GM23338 (cell line): ENCODE measurements around the gene TMTC2. TPM values are rescaled to one million over a fixed set of nuclear protein-coding genes. Genes with fewer than 3 reads are reported as not detected.

Experiments
- ATAC-seq: fragments of 200-7000 bp; cut with Tn5 transposase; 3 replicates; pipeline ENCODE4 v1.9.1; 2020
- DNase-seq: peaks from one replicate; pipeline ENCODE4 v3.0.0-alpha.2; 2015; ENCODE audit warnings: low spot score
- H2AFZ ChIP-seq: fragments of 200-600 bp; sonication (generic); 2 replicates; pipeline ENCODE4 v1.8.0; 2016; ENCODE audit warnings: antibody characterized with exemption, mild to moderate bottlenecking, moderate library complexity
- H3F3A ChIP-seq: fragments of 200-600 bp; sonication (generic); replicated peaks from 2 replicates; pipeline ENCODE4 v1.8.0; 2017; ENCODE audit warnings: antibody characterized with exemption, mixed run types, low read depth
- H3K27ac ChIP-seq: fragments of 200-600 bp; sonication (generic); 2 replicates; pipeline ENCODE4 v1.6.1; 2016; ENCODE audit warnings: low read depth
- H3K27me3 ChIP-seq: fragments of 200-600 bp; sonication (generic); 2 replicates; pipeline ENCODE4 v1.8.0; 2016; ENCODE audit warnings: mild to moderate bottlenecking, mixed run types, moderate library complexity; ENCODE audit not compliant: insufficient read depth
- H3K36me3 ChIP-seq: fragments of 200-600 bp; sonication (generic); 2 replicates; pipeline ENCODE4 v1.8.0; 2016; ENCODE audit warnings: mild to moderate bottlenecking; ENCODE audit not compliant: insufficient read depth
- H3K4me1 ChIP-seq: fragments of 200-600 bp; sonication (generic); 2 replicates; pipeline ENCODE4 v1.8.0; 2016; ENCODE audit warnings: mild to moderate bottlenecking, moderate library complexity; ENCODE audit not compliant: insufficient read depth
- H3K4me2 ChIP-seq: fragments of 200-600 bp; sonication (generic); 2 replicates; pipeline ENCODE4 v1.7.1; 2017; ENCODE audit warnings: mixed run types
- H3K4me3 ChIP-seq: fragments of 200-600 bp; sonication (generic); 2 replicates; pipeline ENCODE4 v1.6.1; 2016; ENCODE audit warnings: mixed run types
- H3K79me2 ChIP-seq: fragments of 200-600 bp; sonication (generic); replicated peaks from 2 replicates; pipeline ENCODE4 v1.8.0; 2017; ENCODE audit warnings: mild to moderate bottlenecking; ENCODE audit not compliant: insufficient read depth
- H3K9me2 ChIP-seq: fragments of 200-600 bp; sonication (generic); 2 replicates; pipeline ENCODE4 v1.8.0; 2017; ENCODE audit not compliant: insufficient read depth
- H4K20me1 ChIP-seq: fragments of 200-600 bp; sonication (generic); replicated peaks from 2 replicates; pipeline ENCODE4 v1.8.0; 2017; ENCODE audit warnings: mild to moderate bottlenecking; ENCODE audit not compliant: insufficient read depth
- H3K27ac Mint-ChIP-seq: 2 replicates; pipeline ENCODE4 v1.8.0; 2020; ENCODE audit warnings: inconsistent platforms, mild to moderate bottlenecking, moderate library complexity, mixed read lengths
- H3K27me3 Mint-ChIP-seq: 3 replicates; pipeline ENCODE4 v1.8.0; 2022; ENCODE audit warnings: low read depth, mild to moderate bottlenecking, moderate library complexity, mixed read lengths, inconsistent platforms; ENCODE audit not compliant: insufficient read depth, poor library complexity
- H3K36me3 Mint-ChIP-seq: 3 replicates; pipeline ENCODE4 v1.8.0; 2021; ENCODE audit warnings: low read depth, mild to moderate bottlenecking, inconsistent platforms, moderate library complexity, mixed read lengths
- H3K4me1 Mint-ChIP-seq: 3 replicates; pipeline ENCODE4 v1.8.0; 2020; ENCODE audit warnings: mild to moderate bottlenecking, inconsistent platforms, mixed read lengths
- H3K4me3 Mint-ChIP-seq: 3 replicates; pipeline ENCODE4 v1.8.0; 2021; ENCODE audit warnings: moderate library complexity, mild to moderate bottlenecking, inconsistent platforms, mixed read lengths
- H3K9me3 Mint-ChIP-seq: 3 replicates; pipeline ENCODE4 v1.8.0; 2020; ENCODE audit warnings: moderate library complexity, mild to moderate bottlenecking, inconsistent platforms, mixed read lengths
- CREB1 ChIP-seq: fragments of 250-450 bp; sonication (Bioruptor Pico); IDR thresholded peaks from 2 replicates; pipeline ENCODE4 v1.5.0; 2020; ENCODE audit warnings: low read depth, mild to moderate bottlenecking, moderate library complexity
- NANOG ChIP-seq: IDR thresholded peaks from 2 replicates; pipeline ENCODE4 v1.6.1; 2016; ENCODE audit warnings: antibody characterized with exemption, borderline replicate concordance
- POLR2AphosphoS5 ChIP-seq: IDR thresholded peaks from 2 replicates; pipeline ENCODE4 v1.6.1; 2016; ENCODE audit warnings: antibody characterized with exemption, low read depth
- ZNF114 ChIP-seq: fragments of 250-450 bp; sonication (Bioruptor Pico); IDR thresholded peaks from 2 replicates; pipeline ENCODE4 v1.5.0; 2020; ENCODE audit warnings: mild to moderate bottlenecking, moderate library complexity
- ZNF331 ChIP-seq: fragments of 250-450 bp; sonication (Bioruptor Pico); IDR thresholded peaks from 2 replicates; pipeline ENCODE4 v1.5.0; 2020; ENCODE audit warnings: low read depth, mild to moderate bottlenecking, moderate library complexity
- ZNF462 ChIP-seq: fragments of 250-450 bp; sonication (Bioruptor Pico); IDR thresholded peaks from 2 replicates; pipeline ENCODE4 v1.5.0; 2020; ENCODE audit warnings: mild to moderate bottlenecking, moderate library complexity
- polyA plus RNA-seq: library from polyadenylated mRNA; unstranded; fragments of >200 nt; fragmentation: Nextera tagmentation; extraction: Ambion mirVana; gene quantifications from 2 replicates; pipeline ENCODE4 v1.2.1, GENCODE V29; 2016
- total RNA-seq: library from RNA; depleted of rRNA; stranded (reverse); fragments of >200 nt; shearing (Covaris generic); gene quantifications from 2 replicates; pipeline ENCODE4 v1.2.3, GENCODE V29; 2014

Gene TMTC2
- total and polyA plus RNA-seq, 2 experiments from 2014 or later, result 0.57 to 6.5 TPM

- no peak overlapping the region for H3K4me3 ChIP-seq
- ATAC-seq (no peak), DNase-seq (no peak)
- H3K4me3 Mint-ChIP-seq, result no peak overlapping the region
- no peaks in the 10 kb centered on the region for H3K79me2 ChIP-seq
- H3K36me3 ChIP-seq, result no peaks in the 10 kb centered on the region
- no peaks in the 10 kb centered on the region for H3F3A ChIP-seq
- H3K27ac Mint-ChIP-seq, result no peak overlapping the region
- H3K27ac ChIP-seq, result no peak overlapping the region
- TF ChIP-seq ZNF462 (no peak), POLR2AphosphoS5 (no peak)
- H3K27me3 ChIP-seq, result no peaks in the 10 kb centered on the region
- peaks cover 17% of the 10 kb centered on the region for H3K4me1 ChIP-seq
- peaks cover 4% of the 10 kb centered on the region for H3K27me3 Mint-ChIP-seq
- H3K36me3 Mint-ChIP-seq, result no peaks in the 10 kb centered on the region
- no peaks in the 10 kb centered on the region for H4K20me1 ChIP-seq
- H3K9me2 ChIP-seq, result no peaks in the 10 kb centered on the region
- H3K9me3 Mint-ChIP-seq, result no peaks in the 10 kb centered on the region
- no peak overlapping the region for H2AFZ ChIP-seq
- peaks cover 23% of the 10 kb centered on the region for H3K4me1 Mint-ChIP-seq
- no peak overlapping the region for H3K4me2 ChIP-seq
Measured at GRCh38 chr12:83153177-83153576, 466.5 kb downstream of the TMTC2 start.

GRCh38 chr12:83156815-83157214 is 470.1 kb downstream of the TMTC2 start:
- no peak for ATAC-seq
- H3K4me1 Mint-ChIP-seq, result peaks cover 14% of the 10 kb centered on the region
- H3K4me3 Mint-ChIP-seq, result no peak overlapping the region
- Histone ChIP-seq H3K27me3 (no peaks in the 10 kb centered on the region), H3K4me1 (peaks cover 14% of the 10 kb centered on the region), H3K4me3 (no peak overlapping the region), H3K36me3 (no peaks in the 10 kb centered on the region), H3K27ac (no peak overlapping the region), H3F3A (no peaks in the 10 kb centered on the region), H3K79me2 (no peaks in the 10 kb centered on the region), H3K4me2 (no peak overlapping the region), H4K20me1 (no peaks in the 10 kb centered on the region), H3K9me2 (no peaks in the 10 kb centered on the region), H2AFZ (no peak overlapping the region)
- no peak for DNase-seq
- H3K36me3 Mint-ChIP-seq, result no peaks in the 10 kb centered on the region
- H3K27me3 Mint-ChIP-seq, result no peaks in the 10 kb centered on the region
- H3K9me3 Mint-ChIP-seq, result no peaks in the 10 kb centered on the region
- H3K27ac Mint-ChIP-seq, result no peak overlapping the region
- TF ChIP-seq ZNF331 (no peak), POLR2AphosphoS5 (no peak), ZNF462 (no peak), NANOG (no peak), CREB1 (no peak), ZNF114 (CRISPR knock-in tag) (no peak)
